Loucy (cell line): Measurements from ENCODE around the gene KIF1B.

Source experiments
- H2AFZ ChIP-seq: fragments of 200-600 bp; sonication (generic); 2 replicates; pipeline ENCODE4 v1.6.0; 2016; ENCODE audit warnings: antibody characterized with exemption, mild to moderate bottlenecking, low read length, moderate library complexity
- H3F3A ChIP-seq: fragments of 200-600 bp; 2 replicates; pipeline ENCODE4 v1.6.0; 2016; ENCODE audit warnings: antibody characterized with exemption, low read depth, mild to moderate bottlenecking
- H3K27me3 ChIP-seq: fragments of 200-600 bp; sonication (generic); 2 replicates; pipeline ENCODE4 v1.6.1; 2014; ENCODE audit warnings: low read length, mild to moderate bottlenecking; ENCODE audit not compliant: insufficient read depth, poor library complexity, severe bottlenecking
- H3K36me3 ChIP-seq: fragments of 200-600 bp; sonication (generic); 2 replicates; pipeline ENCODE4 v1.6.1; 2016; ENCODE audit warnings: low read length; ENCODE audit not compliant: insufficient read depth
- H3K4me1 ChIP-seq: fragments of 200-600 bp; sonication (generic); 2 replicates; pipeline ENCODE4 v1.5.1; 2014; ENCODE audit warnings: low read length, mild to moderate bottlenecking; ENCODE audit not compliant: insufficient read depth, poor library complexity, severe bottlenecking
- H3K4me2 ChIP-seq: fragments of 200-600 bp; sonication (generic); 2 replicates; pipeline ENCODE4 v1.6.0; 2014; ENCODE audit warnings: antibody characterized with exemption, low read length, low read depth, mild to moderate bottlenecking; ENCODE audit not compliant: poor library complexity, severe bottlenecking
- H3K4me3 ChIP-seq: fragments of 200-600 bp; sonication (generic); 2 replicates; pipeline ENCODE4 v1.5.1; 2014; ENCODE audit warnings: low read length, mild to moderate bottlenecking, mixed read lengths; ENCODE audit not compliant: poor library complexity, severe bottlenecking
- H3K79me2 ChIP-seq: fragments of 200-600 bp; sonication (generic); 2 replicates; pipeline ENCODE4 v1.6.1; 2014; ENCODE audit warnings: low read length; ENCODE audit not compliant: insufficient read depth
- H3K9ac ChIP-seq: fragments of 200-600 bp; sonication (generic); 2 replicates; pipeline ENCODE4 v1.6.0; 2014; ENCODE audit warnings: mild to moderate bottlenecking, low read depth, low read length, moderate library complexity; ENCODE audit not compliant: poor library complexity, severe bottlenecking
- H3K9me2 ChIP-seq: fragments of 200-600 bp; sonication (generic); replicated peaks from 2 replicates; pipeline ENCODE4 v1.6.1; 2016; ENCODE audit warnings: low read depth, low read length, mixed read lengths
- H3K9me3 ChIP-seq: fragments of 200-600 bp; sonication (generic); 2 replicates; pipeline ENCODE4 v1.6.1; 2014; ENCODE audit warnings: mild to moderate bottlenecking, antibody characterized with exemption, low read length, low read depth; ENCODE audit not compliant: insufficient read depth
- H4K20me1 ChIP-seq: fragments of 200-600 bp; sonication (generic); 2 replicates; pipeline ENCODE4 v1.6.0; 2014; ENCODE audit warnings: antibody characterized with exemption, low read length, mild to moderate bottlenecking; ENCODE audit not compliant: insufficient read depth, poor library complexity, severe bottlenecking
- EZH2phosphoT487 ChIP-seq: fragments of 200-600 bp; IDR thresholded peaks from 2 replicates; pipeline ENCODE4 v1.6.1; 2018; ENCODE audit warnings: antibody characterized with exemption, mild to moderate bottlenecking, moderate library complexity, borderline replicate concordance
- TF ChIP-seq, protein P1 (sequence below): fragments of 200-600 bp; sonication (generic); conservative IDR thresholded peaks from 2 replicates; pipeline ENCODE4 v1.5.1; 2014; ENCODE audit warnings: mild to moderate bottlenecking, antibody characterized with exemption, low read length

KIF1B gene

DNA sequence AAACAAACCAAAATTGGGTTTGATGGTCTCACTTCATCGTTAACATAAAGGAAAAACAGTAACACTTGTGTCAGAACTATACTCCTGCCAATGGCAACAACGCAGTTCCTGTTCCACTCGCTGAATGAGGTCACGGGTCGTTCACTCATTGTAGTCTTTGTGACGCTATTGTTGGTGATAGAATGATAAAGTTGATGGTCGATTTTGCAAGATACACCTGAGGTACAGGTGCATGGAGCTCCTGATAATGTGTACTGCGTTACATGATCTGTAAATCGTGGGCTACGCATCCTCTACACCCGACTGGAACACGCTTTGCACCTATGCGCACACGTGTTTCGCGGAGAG lies 219.5 kb downstream of the KIF1B start:
- peak overlapping the region; percentile 93; the same call in 1 of the 2 replicates for H2AFZ ChIP-seq
- peaks cover 11% of the 10 kb centered on the region for H3K79me2 ChIP-seq
- no peaks in the 10 kb centered on the region for H3K36me3 ChIP-seq
- H3F3A ChIP-seq, result no peaks in the 10 kb centered on the region
- H4K20me1 ChIP-seq, result no peaks in the 10 kb centered on the region
- H3K9me3 ChIP-seq, result no peaks in the 10 kb centered on the region
- H3K27me3 ChIP-seq, result no peaks in the 10 kb centered on the region
- H3K9me2 ChIP-seq, result no peaks in the 10 kb centered on the region
- TF ChIP-seq, protein P1, sequence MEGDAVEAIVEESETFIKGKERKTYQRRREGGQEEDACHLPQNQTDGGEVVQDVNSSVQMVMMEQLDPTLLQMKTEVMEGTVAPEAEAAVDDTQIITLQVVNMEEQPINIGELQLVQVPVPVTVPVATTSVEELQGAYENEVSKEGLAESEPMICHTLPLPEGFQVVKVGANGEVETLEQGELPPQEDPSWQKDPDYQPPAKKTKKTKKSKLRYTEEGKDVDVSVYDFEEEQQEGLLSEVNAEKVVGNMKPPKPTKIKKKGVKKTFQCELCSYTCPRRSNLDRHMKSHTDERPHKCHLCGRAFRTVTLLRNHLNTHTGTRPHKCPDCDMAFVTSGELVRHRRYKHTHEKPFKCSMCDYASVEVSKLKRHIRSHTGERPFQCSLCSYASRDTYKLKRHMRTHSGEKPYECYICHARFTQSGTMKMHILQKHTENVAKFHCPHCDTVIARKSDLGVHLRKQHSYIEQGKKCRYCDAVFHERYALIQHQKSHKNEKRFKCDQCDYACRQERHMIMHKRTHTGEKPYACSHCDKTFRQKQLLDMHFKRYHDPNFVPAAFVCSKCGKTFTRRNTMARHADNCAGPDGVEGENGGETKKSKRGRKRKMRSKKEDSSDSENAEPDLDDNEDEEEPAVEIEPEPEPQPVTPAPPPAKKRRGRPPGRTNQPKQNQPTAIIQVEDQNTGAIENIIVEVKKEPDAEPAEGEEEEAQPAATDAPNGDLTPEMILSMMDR, result no peak
- TF ChIP-seq EZH2phosphoT487, result no peak
- H3K4me2 ChIP-seq, result peak overlapping the region; percentile 86
- H3K4me1 ChIP-seq, result peaks cover 12% of the 10 kb centered on the region
- H3K4me3 ChIP-seq, result peak overlapping the region; percentile 96
- peak overlapping the region; percentile 70 for H3K9ac ChIP-seq

GRCh38 chr1:10430216-10431069 lies 220.1 kb downstream of the KIF1B start, which contains the start of gene CENPS:
Gene CENPS, plus strand, starts transcription at chr1:10430433. Its CDS starts 85 bp downstream, at chr1:10430518.
- Histone ChIP-seq H3F3A (no peaks in the 10 kb centered on the region), H3K79me2 (peaks cover 11% of the 10 kb centered on the region), H3K4me2 (peak within 1 kb of the TSS; percentile 86), H3K9me3 (no peaks in the 10 kb centered on the region), H3K4me3 (peak within 1 kb of the TSS; percentile 96), H3K36me3 (no peaks in the 10 kb centered on the region), H4K20me1 (no peaks in the 10 kb centered on the region), H3K4me1 (peaks cover 12% of the 10 kb centered on the region), H3K9ac (peak within 1 kb of the TSS; percentile 70), H3K27me3 (no peaks in the 10 kb centered on the region), H3K9me2 (no peaks in the 10 kb centered on the region), H2AFZ (peak within 1 kb of the TSS; percentile 94)
- TF ChIP-seq EZH2phosphoT487, result no peak
- TF ChIP-seq, protein P1, result peak; percentile 74
